IPS DF 4.7 (cell line): Measurements from ENCODE around the gene MYO1F.

Experiments used
- DNase-seq: peaks from one replicate; pipeline ENCODE4 v3.0.0-alpha.2; 2013; ENCODE audit warnings: low spot score; ENCODE audit errors: extremely low read depth

Gene MYO1F

GRCh38 chr19:8494158-8494557 lies 83.1 kb downstream of the MYO1F start:
- no peak for DNase-seq

GRCh38 chr19:8491574-8491973 lies 85.7 kb downstream of the MYO1F start:
- no peak for DNase-seq

GRCh38 chr19:8490873-8491272 lies 86.4 kb downstream of the MYO1F start:
- DNase-seq: no peak

GRCh38 chr19:8490395-8490760 lies 86.9 kb downstream of the MYO1F start:
- DNase-seq: no peak

- no peak for DNase-seq
Observed at GRCh38 chr19:8489561-8490394, 87.5 kb downstream of the MYO1F start.

- no peak for DNase-seq
Observed at GRCh38 chr19:8488365-8488764, 88.9 kb downstream of the MYO1F start.

- DNase-seq: no peak
Observed at GRCh38 chr19:8487137-8487851, 89.9 kb downstream of the MYO1F start.

GRCh38 chr19:8486661-8487136 lies 90.5 kb downstream of the MYO1F start:
- no peak for DNase-seq

GRCh38 chr19:8485561-8486371 lies 91.5 kb downstream of the MYO1F start:
- DNase-seq: no peak

GRCh38 chr19:8484331-8484894 lies 92.8 kb downstream of the MYO1F start:
- no peak for DNase-seq

GRCh38 chr19:8483165-8483564 lies 94.1 kb downstream of the MYO1F start:
- DNase-seq: no peak

GRCh38 chr19:8482696-8483095 lies 94.5 kb downstream of the MYO1F start:
- no peak for DNase-seq

GRCh38 chr19:8481616-8482015 lies 95.6 kb downstream of the MYO1F start:
- no peak for DNase-seq

GRCh38 chr19:8481201-8481600 lies 96.0 kb downstream of the MYO1F start:
- DNase-seq: no peak

GRCh38 chr19:8478598-8478997 lies 98.6 kb downstream of the MYO1F start:
- no peak for DNase-seq

GRCh38 chr19:8477889-8478288 lies 99.4 kb downstream of the MYO1F start:
- DNase-seq: no peak

GRCh38 chr19:8476524-8476923 lies 100.7 kb downstream of the MYO1F start:
- DNase-seq: no peak

GRCh38 chr19:8475005-8475404 lies 102.2 kb downstream of the MYO1F start:
- no peak for DNase-seq

- no peak for DNase-seq
Observed at GRCh38 chr19:8473648-8474476, 103.4 kb downstream of the MYO1F start.
